Transverse colon (tissue), 4 donors: ENCODE results near the gene ZBTB20.

Source experiments
- EP300 ChIP-seq: sonication (generic); formaldehyde crosslinking; IDR thresholded peaks from one replicate; pipeline ENCODE4 v1.6.1; 2017; ENCODE audit warnings: antibody characterized with exemption, low read depth
- POLR2A ChIP-seq: fragments of 450-650 bp; IDR thresholded peaks from one replicate; pipeline ENCODE4 v1.6.1; 2016; ENCODE audit warnings: antibody characterized with exemption, mild to moderate bottlenecking, moderate library complexity
- POLR2AphosphoS5 ChIP-seq, 3 donors: sonication (generic); formaldehyde crosslinking; IDR thresholded peaks; one replicate each; pipeline ENCODE4 v1.6.1; 2016; ENCODE audit warnings: antibody characterized with exemption in 3 of 3
- TF ChIP-seq, protein P1 (sequence below), 5 experiments: fragments of 200-600 bp in 3 of 5; fragments of 450-650 bp in 2 of 5; sonication (generic) in 3 of 5; IDR thresholded peaks; 1 replicate in 2 of 5; 2 replicates in 3 of 5; pipeline ENCODE4 v1.5.1; 2016 to 2017; ENCODE audit warnings: antibody characterized with exemption in 5 of 5, inconsistent platforms in 3 of 5, mild to moderate bottlenecking in 2 of 5, moderate library complexity in 1 of 5

GRCh38 chr3:115087512-115087911 is 59.6 kb downstream of the ZBTB20 start:
- TF ChIP-seq, protein P1, sequence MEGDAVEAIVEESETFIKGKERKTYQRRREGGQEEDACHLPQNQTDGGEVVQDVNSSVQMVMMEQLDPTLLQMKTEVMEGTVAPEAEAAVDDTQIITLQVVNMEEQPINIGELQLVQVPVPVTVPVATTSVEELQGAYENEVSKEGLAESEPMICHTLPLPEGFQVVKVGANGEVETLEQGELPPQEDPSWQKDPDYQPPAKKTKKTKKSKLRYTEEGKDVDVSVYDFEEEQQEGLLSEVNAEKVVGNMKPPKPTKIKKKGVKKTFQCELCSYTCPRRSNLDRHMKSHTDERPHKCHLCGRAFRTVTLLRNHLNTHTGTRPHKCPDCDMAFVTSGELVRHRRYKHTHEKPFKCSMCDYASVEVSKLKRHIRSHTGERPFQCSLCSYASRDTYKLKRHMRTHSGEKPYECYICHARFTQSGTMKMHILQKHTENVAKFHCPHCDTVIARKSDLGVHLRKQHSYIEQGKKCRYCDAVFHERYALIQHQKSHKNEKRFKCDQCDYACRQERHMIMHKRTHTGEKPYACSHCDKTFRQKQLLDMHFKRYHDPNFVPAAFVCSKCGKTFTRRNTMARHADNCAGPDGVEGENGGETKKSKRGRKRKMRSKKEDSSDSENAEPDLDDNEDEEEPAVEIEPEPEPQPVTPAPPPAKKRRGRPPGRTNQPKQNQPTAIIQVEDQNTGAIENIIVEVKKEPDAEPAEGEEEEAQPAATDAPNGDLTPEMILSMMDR (IDR thresholded peaks at IDR 0.05) = no peak
- TF ChIP-seq POLR2A (no peak), EP300 (no peak), POLR2AphosphoS5 (IDR thresholded peaks at IDR 0.05) (no peak)
